Testis (tissue), 2 donors: ENCODE data around the gene SGSM2.

Experiments
- CTCF ChIP-seq, 3 experiments: fragments of 450-650 bp in 2 of 3; fragments of 200-600 bp in 1 of 3; sonication (generic) in 1 of 3; IDR thresholded peaks; one replicate each; pipeline ENCODE4 v1.5.1; 2016 to 2019; ENCODE audit warnings: antibody characterized with exemption in 3 of 3, mild to moderate bottlenecking in 2 of 3, moderate library complexity in 1 of 3
- POLR2A ChIP-seq: fragments of 450-650 bp; IDR thresholded peaks from one replicate; pipeline ENCODE4 v1.6.1; 2017; ENCODE audit warnings: antibody characterized with exemption, mild to moderate bottlenecking, moderate library complexity

DNA sequence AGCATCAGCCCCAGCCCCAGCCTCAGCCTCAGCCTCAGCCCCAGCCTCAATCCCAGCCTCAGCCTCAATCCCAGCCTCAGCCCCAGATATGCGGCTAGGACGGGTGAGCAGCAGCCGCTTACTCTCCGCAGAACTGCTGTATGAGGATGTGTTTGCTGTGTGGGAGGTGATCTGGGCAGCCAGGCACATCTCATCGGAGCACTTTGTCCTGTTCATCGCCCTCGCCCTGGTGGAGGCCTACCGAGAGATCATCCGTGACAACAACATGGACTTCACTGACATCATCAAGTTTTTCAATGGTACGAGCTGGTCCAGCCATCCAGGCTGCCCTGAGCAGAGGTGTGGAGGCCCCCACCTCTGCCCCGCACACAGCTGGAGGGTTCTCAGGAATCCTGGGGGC is 41.6 kb downstream of the SGSM2 start:
- TF ChIP-seq CTCF (IDR thresholded peaks at IDR 0.05) (no peak), POLR2A (no peak)
